Neuron (in vitro differentiated cells): Measurements from ENCODE around the gene TCF7.

Source experiments
- H2AFZ ChIP-seq: one replicate; pipeline ENCODE4 v1.6.1; 2013; ENCODE audit warnings: low read depth, mild to moderate bottlenecking, inconsistent platforms, low read length, moderate library complexity
- H3K27me3 ChIP-seq: one replicate; pipeline ENCODE4 v1.6.1; 2013; ENCODE audit warnings: low read length; ENCODE audit not compliant: insufficient read depth
- H3K36me3 ChIP-seq: one replicate; pipeline ENCODE4 v1.6.1; 2013; ENCODE audit warnings: low read length; ENCODE audit not compliant: insufficient read depth
- H3K4me1 ChIP-seq: one replicate; pipeline ENCODE4 v1.6.1; 2013; ENCODE audit warnings: low read length; ENCODE audit not compliant: insufficient read depth
- H3K4me3 ChIP-seq: 2 replicates; pipeline ENCODE4 v1.5.1; 2013; ENCODE audit warnings: mild to moderate bottlenecking, low read length, moderate library complexity
- H3K9me3 ChIP-seq: one replicate; pipeline ENCODE4 v1.6.1; 2013; ENCODE audit warnings: low read length

The TCF7 gene

DNA sequence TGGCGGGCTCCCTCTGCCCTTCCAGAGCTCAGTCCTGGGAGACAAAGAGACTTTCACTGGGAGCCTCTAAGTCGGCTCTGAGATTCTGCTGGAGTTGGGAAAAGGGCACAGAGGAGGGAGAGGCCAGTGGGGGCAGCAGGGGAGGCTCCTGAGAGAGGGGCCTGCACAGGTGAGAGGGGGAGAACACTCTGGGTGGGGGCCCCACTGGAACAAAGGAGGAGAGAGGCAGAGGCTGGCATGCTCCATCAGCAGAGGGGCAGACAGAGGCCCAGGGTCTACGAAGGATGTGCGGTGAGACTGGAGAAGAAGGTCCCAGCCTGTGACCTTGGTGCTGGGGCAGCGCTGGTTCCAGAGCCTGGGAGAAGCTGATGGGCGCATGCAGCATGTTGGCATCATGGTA, 8.9 kb downstream of the TCF7 start:
- Histone ChIP-seq H3K36me3 (no peaks in the 10 kb centered on the region), H3K4me3 (no peak overlapping the region), H3K4me1 (no peaks in the 10 kb centered on the region)

DNA sequence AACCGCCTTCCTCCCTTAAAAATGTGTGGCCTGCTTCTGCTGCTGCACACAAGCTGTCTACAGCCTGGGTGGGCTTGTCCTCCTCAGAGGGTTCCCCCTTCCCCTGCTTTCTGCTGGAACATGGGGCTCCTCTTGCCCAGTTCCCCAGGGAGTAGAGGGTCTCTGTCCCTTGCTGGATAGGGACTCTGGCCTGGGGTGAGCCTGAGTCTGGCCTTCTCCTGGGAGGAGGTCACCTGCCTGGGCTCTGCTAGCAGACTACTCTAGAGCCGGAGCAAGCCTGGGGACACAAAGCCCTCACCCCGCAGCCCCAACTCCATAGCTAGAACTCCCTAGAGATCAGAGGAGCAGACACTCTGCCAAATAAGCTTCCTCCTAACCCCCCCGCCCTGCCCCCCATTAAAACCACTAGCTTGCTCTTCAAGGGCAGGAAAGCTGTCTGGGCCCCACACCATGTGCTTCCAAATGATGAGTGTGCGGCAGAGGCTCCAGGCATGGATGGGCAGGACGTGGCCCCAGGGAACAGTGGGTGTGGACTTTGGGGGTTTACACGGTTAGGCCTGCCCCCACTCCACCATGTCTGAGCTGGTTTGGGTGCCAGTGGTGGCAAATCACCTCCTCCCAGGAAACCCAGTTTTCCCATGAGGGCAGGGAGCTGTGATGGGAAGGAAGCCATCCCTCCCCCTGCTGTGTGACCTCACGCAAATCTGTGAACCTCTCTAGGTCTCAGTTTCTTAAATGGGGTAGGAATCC, 10.0 kb downstream of the TCF7 start:
- H3K36me3 ChIP-seq, result peaks cover 3% of the 10 kb centered on the region
- no peaks in the 10 kb centered on the region for H3K9me3 ChIP-seq
- H3K27me3 ChIP-seq, result no peaks in the 10 kb centered on the region
- H3K4me1 ChIP-seq, result no peaks in the 10 kb centered on the region
- no peak overlapping the region for H2AFZ ChIP-seq
- no peak overlapping the region for H3K4me3 ChIP-seq

More for the DNA sequence above, 8.9 kb downstream of the TCF7 start:
- Histone ChIP-seq H3K9me3 (no peaks in the 10 kb centered on the region), H3K27me3 (no peaks in the 10 kb centered on the region), H2AFZ (no peak overlapping the region)

DNA sequence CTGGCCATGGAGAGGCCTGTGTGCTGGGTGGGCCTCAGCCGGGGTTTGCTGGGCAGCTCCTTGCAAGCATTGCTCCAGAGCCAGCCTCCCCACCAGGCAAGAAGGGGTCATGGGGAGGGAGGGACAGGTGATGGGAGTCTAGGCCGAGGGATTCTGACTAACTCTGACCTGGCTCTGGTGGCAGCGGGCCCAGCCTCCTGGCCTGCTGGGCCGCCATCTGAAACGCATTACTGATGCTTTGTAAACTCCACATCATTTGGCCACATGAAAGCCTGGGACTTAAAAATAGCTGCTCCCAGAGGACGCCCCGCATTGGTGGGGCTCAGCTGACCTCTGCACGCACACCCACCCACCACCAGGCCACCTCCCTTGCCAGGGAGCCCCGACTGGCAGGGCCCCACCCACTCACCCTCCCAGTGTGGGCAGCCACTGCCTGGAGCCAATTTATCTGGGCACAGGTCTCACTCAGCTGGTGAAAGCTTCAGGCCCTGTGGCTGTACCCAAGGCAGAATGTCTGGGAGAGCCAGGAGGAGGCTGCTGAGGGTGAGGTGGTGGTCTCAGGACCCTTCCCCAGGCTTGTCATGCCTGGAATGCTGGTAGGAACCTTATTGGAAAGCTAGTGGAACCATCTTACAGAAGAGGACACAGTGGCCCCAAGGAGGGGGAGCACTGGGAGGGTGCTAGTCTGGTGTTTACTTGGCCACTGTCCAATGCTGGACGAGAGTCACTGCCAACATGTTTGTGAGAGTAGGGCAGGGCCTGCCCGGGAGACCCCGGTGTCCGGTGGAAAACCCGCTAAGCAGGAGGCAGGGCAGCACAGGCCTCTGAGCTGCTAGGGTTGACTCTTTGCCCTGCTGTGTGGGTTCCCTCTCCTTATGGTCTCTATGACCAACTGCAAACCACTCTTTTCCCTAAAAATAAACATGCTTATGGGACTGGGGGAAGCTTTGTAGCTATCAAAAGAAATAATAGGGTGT, 10.8 kb downstream of the TCF7 start:
- Histone ChIP-seq H3K9me3 (no peaks in the 10 kb centered on the region), H3K27me3 (no peaks in the 10 kb centered on the region), H3K4me3 (no peak overlapping the region), H3K36me3 (peaks cover 4% of the 10 kb centered on the region), H2AFZ (no peak overlapping the region), H3K4me1 (no peaks in the 10 kb centered on the region)

DNA sequence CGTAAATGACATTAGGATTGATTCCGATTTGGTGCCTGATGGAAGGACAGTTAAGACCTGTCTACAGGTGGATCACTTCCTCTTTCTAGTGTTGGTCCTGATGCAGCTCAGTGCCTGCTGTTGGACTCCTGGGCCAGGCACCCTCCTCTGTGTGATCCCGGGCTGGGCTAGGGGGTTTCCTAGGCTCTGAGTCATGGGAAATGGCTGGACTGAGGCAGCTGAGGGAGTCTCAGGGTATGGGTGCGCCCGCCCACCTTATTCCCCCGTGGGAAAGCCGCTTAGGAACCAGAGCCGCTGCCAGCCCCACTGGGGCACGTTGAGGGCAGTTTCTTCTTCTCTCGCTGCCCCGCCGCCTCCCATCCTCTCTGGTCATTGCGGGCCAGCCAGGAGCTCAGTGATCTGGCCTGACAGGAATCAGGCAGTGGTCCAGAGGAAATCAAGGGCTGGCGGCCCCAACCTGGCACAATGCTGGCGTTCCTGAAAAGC, 12.9 kb downstream of the TCF7 start:
- Histone ChIP-seq H3K4me3 (no peak overlapping the region), H3K27me3 (no peaks in the 10 kb centered on the region), H3K9me3 (no peaks in the 10 kb centered on the region), H3K36me3 (peaks cover 9% of the 10 kb centered on the region), H3K4me1 (no peaks in the 10 kb centered on the region), H2AFZ (no peak overlapping the region)

DNA sequence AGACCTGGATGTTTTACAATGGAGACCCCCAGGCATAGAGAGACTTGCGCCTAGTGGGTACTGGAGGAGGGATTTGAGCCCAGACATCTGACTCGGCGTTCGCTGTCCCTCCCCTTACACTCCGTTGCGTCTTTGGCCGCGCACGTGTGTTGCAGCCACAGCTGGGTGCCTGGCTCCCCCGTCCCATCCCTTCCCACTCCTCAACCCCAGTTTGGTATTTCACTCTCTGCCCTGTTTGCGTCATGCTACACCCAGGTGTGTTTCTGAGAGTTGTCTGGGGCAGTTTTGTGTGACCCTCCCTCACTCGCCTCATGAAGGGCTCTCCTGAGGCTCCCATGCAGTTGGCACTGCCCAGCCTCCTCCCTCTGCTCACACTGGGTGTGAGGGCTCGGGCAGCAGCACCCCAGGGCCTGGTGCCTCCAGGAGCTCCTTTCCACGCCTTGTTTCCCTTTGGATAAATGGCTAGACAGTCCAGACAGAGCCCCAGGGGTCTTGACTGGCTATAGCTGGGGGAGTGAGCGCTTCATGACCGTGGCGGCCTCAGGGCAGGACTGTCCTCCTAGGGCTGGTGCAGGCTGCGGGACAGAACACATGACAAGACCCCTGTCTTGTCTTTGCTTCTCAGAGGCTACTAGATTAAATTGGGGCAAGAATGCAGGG, 13.6 kb downstream of the TCF7 start:
- Histone ChIP-seq H2AFZ (no peak overlapping the region), H3K9me3 (no peaks in the 10 kb centered on the region), H3K4me3 (no peak overlapping the region), H3K27me3 (no peaks in the 10 kb centered on the region), H3K4me1 (no peaks in the 10 kb centered on the region), H3K36me3 (peaks cover 9% of the 10 kb centered on the region)

DNA sequence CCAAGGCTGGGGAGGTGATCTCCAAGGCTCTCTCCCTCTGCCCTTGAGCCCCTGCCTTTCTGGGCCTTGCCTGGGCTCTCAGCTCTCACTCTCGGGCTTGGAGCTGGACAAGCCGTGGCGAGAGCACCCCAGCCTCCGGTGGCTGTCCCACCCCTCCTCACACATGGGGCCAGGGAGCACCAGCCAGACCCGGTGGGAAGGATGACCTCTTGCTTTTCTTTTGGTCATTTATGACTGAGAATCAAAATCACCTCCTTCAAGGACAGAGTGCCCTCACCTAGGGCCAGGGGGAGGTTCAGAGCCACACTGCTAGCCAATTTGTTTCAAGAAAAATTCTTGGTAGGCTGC, 14.1 kb downstream of the TCF7 start:
- H3K36me3 ChIP-seq, result peaks cover 10% of the 10 kb centered on the region
- H3K27me3 ChIP-seq, result no peaks in the 10 kb centered on the region
- H3K4me3 ChIP-seq, result no peak overlapping the region
- H2AFZ ChIP-seq, result no peak overlapping the region
- H3K4me1 ChIP-seq, result no peaks in the 10 kb centered on the region
- no peaks in the 10 kb centered on the region for H3K9me3 ChIP-seq

DNA sequence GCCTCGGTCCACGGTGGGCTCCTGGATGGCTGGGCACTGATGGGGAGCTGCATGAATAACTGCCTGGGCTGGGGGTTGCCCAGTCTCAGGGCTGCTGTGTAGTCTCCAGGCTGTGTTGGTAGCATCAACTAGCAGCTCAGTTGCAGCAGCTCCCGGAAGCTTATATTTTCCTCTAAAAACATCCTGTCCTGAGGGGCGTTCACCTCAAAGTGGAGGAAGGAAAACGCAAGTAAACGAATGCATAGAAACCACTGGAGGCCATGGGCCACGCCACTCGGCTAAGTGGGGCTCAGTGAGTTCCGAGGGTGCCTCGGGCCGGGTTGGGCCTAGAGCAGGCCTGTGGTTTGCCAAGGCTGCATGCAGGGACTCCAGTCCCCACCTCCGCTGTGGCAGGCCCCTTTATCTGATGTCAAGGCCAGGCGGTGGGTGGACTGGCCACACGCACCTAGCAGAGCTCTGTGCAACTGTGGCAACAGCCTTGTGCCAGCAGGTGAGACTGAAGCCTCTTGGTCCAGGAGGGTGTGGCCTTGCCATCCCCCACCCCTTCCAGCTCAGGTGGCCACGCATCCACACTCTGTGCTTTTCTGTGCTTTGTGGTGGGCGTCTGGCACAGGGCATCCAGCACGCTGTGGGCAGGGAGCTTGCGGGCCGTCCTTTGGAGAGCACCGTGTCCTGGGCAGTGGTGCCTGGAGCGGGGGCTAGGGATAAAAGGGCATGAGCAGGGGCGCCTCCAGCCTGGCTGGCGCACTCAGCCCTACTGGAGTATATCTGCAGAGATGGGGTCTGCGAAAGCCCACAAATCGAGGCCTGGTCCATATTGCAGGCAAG, 15.1 kb downstream of the TCF7 start:
- Histone ChIP-seq H3K27me3 (no peaks in the 10 kb centered on the region), H3K4me1 (no peaks in the 10 kb centered on the region), H3K9me3 (no peaks in the 10 kb centered on the region), H3K4me3 (no peak overlapping the region), H2AFZ (no peak overlapping the region), H3K36me3 (peaks cover 16% of the 10 kb centered on the region)

DNA sequence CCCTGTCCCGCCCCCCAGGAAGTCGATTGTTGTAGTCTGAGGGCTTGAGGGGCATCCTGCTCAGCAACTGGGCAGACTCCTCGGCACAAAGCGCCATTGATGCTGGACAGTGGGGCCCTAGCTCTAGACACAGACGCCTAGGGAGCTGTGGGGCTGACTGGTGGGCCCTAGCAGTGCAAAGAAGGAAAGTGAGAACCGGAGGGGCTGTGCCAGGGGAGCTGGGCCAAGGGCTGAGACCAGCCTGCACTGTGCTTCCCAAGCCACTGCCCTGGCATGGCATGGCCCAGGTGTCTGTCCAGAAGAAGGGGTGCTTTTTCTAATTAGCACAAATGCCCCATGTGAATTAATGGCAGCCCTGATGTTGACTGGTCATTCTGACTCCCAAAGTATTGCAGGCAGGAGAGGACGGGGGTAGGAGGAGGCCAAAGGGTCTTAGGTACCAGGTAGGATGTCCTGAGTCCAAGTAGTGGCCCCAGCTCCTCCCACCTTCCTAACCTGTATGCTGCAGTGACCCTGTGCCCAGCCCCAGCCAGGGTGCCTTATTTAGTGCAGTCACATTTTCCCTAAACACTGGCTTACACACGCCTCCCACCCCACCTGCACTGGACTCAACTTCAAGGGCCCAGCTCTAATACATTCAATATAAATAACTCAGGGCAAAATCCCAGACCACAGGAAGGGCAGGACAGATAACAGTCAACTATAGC, 15.9 kb downstream of the TCF7 start:
- H3K27me3 ChIP-seq, result no peaks in the 10 kb centered on the region
- H3K4me3 ChIP-seq, result no peak overlapping the region
- H2AFZ ChIP-seq, result no peak overlapping the region
- H3K9me3 ChIP-seq, result no peaks in the 10 kb centered on the region
- H3K4me1 ChIP-seq, result no peaks in the 10 kb centered on the region
- peaks cover 18% of the 10 kb centered on the region for H3K36me3 ChIP-seq

DNA sequence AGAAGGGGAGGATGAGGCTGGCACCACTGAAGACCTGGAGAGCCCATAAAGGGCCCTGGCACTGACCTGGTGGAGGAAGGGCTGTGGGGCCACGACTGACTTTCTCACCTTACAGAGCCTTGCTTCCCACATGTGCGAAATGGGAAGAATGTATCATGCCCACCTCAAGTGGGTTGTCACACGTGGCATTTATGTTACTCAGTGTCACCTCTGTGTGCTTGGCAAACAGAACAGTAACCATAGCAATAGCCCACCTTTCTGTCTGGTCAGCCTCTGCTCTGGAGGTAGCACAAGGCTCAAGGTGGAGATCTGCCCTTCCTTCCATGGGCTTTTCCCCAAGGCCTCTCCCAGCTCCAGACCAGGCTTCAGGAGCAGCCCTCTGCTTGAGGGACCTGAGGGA, 16.7 kb downstream of the TCF7 start:
- no peaks in the 10 kb centered on the region for H3K9me3 ChIP-seq
- H3K4me3 ChIP-seq, result no peak overlapping the region
- H3K4me1 ChIP-seq, result no peaks in the 10 kb centered on the region
- no peaks in the 10 kb centered on the region for H3K27me3 ChIP-seq
- H2AFZ ChIP-seq, result no peak overlapping the region
- H3K36me3 ChIP-seq, result peaks cover 22% of the 10 kb centered on the region

DNA sequence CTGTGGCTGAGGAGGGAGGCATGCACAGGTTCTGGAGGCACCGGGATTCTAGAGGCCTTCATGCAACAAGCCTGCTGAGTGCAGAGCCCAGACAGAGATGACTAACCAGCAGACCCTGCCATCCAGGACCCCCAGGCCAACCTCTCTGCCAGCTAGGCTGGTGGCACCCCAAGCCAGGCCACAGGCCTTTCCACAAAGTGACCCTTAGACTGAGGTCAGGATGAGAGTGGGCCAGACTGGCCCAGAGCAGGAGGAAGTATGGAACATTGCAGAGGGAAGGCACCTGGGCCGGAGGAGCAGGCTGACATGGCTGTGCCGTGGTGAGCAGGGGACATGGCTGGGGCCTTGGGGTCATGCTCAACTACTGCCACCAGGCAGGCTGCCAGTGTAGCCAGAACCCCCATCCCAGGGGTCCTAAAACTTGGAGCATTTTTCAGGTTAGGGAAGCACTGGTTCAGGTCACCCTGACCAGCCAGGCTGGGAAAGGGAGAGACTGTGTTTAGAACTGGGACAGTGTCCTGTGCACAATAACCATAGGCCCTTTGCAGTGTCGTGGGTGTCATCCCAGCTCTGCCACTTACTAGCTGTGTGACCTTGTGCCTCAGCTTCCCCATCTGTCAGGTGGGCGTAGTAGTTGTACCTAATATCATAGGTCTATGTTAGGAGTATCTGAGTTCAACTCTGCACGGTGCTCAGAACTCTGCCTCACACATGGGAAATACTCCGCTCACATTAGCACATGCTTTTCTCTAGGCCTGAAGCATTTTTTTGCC, 17.3 kb downstream of the TCF7 start:
- Histone ChIP-seq H3K4me1 (no peaks in the 10 kb centered on the region), H3K9me3 (no peaks in the 10 kb centered on the region), H3K27me3 (no peaks in the 10 kb centered on the region), H3K4me3 (no peak overlapping the region), H3K36me3 (peaks cover 27% of the 10 kb centered on the region), H2AFZ (no peak overlapping the region)

DNA sequence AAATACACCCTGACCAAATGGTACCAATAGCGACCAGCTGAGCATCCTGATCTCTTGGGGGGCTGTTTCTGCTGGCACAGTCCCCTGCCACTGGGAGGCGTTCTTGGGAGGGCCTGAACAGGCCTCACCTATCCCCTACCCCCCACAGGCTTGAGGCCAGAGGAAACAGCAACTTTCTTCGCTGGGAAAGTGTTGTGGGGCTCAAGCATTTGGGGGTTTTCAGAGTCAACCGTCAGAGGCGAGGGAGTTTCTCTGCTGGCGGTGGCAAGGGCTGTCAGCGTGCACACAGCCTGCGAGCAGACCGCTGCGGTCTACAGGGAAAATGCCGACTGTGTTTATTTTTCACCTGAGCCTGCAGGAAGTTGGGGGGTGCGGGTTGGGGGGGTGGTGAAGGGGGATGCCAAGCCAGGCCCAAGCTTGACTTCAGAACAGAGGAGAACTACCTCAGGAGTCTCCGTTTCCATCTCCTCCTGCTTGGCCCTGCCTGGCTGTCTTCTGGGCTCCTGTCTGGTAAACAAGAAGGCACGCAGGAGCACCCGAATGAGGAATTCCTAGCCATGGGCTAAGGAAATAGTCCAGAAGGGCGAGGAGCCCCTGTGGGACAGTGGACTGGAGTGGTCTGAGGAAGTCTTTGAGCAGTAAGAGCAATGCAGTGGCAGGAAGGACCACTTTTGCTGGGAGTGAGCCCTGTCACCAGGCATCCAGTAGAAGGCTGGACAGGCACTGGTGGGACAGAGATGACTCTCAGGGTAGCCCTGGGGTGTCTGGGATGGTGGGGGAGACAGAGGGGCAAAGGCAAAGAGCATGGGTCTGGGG, 18.1 kb downstream of the TCF7 start:
- peaks cover 29% of the 10 kb centered on the region for H3K36me3 ChIP-seq
- no peak overlapping the region for H3K4me3 ChIP-seq
- H3K9me3 ChIP-seq, result no peaks in the 10 kb centered on the region
- H2AFZ ChIP-seq, result no peak overlapping the region
- no peaks in the 10 kb centered on the region for H3K4me1 ChIP-seq
- no peaks in the 10 kb centered on the region for H3K27me3 ChIP-seq
